Lower leg skin (tissue), 4 donors: ENCODE data around the gene ZDHHC23. TPM values are rescaled to one million over a fixed set of nuclear protein-coding genes. Genes with fewer than 3 reads are reported as not detected.

Experiments used
- DNase-seq, 2 donors: peaks; one replicate each; pipeline ENCODE4 v3.0.0-alpha.2; 2019; ENCODE audit warnings: low spot score in 2 of 2
- H3K4me3 ChIP-seq: fragments of 200-600 bp; sonication (generic); 2 replicates; pipeline ENCODE4 v1.5.1; 2017; ENCODE audit warnings: mild to moderate bottlenecking, low read depth; ENCODE audit not compliant: poor library complexity, severe bottlenecking
- CTCF ChIP-seq, 3 donors: fragments of 450-650 bp; IDR thresholded peaks; one replicate each; pipeline ENCODE4 v1.5.1; 2016; ENCODE audit warnings: antibody characterized with exemption in 3 of 3, mild to moderate bottlenecking in 3 of 3, moderate library complexity in 2 of 3
- POLR2A ChIP-seq, 2 donors: fragments of 450-650 bp; IDR thresholded peaks; one replicate each; pipeline ENCODE4 v1.6.1; 2016 to 2017; ENCODE audit warnings: antibody characterized with exemption in 2 of 2, mild to moderate bottlenecking in 1 of 2, moderate library complexity in 1 of 2
- WGBS, 2 donors: methylation state at CpG; one replicate each; pipeline ENCODE4 v1.1.5; 2018; 5-methylcytosine and 5-hydroxymethylcytosine counted together
- intact Hi-C: fragments of 100-400 bp; cut with DNase I; formaldehyde crosslinking; loops from one replicate; pipeline ENCODE4 v1.15.0; 2023; ENCODE audit warnings: low total_unique reads
- total RNA-seq, 4 donors: library from RNA; depleted of rRNA; stranded (reverse); fragments of >200 nt; gene quantifications; one replicate each; pipeline ENCODE4 v1.1.0, GENCODE V29; 2016

Gene ZDHHC23
- total RNA-seq, 4 donors from 2014 or later = 5.8 to 16.5 (median 13.7) TPM

DNA sequence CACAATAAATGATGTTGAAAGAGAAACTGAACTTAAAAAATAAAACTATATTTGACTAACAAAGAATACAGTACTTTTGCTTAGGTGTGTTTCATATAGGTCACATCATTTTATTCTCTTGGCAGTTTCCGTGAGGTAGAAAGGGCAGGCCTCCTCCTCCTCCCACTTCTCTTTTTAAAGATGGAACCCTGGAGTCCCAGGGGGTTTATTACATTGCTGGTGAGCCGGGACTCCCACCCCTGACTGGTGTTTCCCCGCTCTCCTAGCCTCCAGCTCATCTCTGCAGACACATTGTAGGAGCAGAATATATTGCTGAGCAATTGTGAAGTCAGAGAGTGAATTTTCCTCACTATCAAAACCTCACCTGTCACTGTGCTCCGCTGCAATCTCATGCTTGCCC is 30.0 kb downstream of the ZDHHC23 start:
- H3K4me3 ChIP-seq = no peak overlapping the region
- no peak for DNase-seq
- TF ChIP-seq CTCF (IDR thresholded peaks at IDR 0.05) = no peak
- no peak for TF ChIP-seq POLR2A (IDR thresholded peaks at IDR 0.05)
- intact Hi-C loops = no loop called here
- WGBS, 2 donors = 94 to 96% methylated on average over 4 of the region's 4 CpGs

DNA sequence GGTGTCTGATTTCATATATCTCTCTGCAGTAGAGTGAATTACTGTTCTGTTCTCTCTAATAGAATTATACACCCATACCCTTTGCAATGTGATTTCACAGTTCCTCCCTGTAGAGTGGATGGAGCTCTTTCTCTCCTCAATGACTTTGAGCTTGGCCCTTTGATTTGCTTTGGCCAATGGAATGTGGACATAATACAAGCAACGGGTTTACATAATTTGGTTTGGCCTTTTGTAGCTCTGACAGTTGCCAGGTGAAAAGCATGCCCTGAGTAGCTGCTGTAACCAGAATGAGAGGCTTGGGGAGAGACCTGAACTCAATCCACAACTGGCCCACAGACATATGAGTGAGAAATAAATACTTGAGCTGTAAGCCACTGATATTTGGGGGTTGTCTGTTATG is 32.1 kb downstream of the ZDHHC23 start:
- no peak for DNase-seq
- H3K4me3 ChIP-seq = no peak overlapping the region
- intact Hi-C loops = no loop called here
- WGBS, 2 donors = 93 to 94% methylated on average over 1 of the region's 1 CpG
- TF ChIP-seq POLR2A (IDR thresholded peaks at IDR 0.05) = no peak
- TF ChIP-seq CTCF (IDR thresholded peaks at IDR 0.05) = no peak

GRCh38 chr3:113981803-113982202 is 34.0 kb downstream of the ZDHHC23 start:
- intact Hi-C loops = no loop called here
- TF ChIP-seq POLR2A (IDR thresholded peaks at IDR 0.05) (no peak), CTCF (IDR thresholded peaks at IDR 0.05) (no peak)
- DNase-seq = no peak
- H3K4me3 ChIP-seq = no peak overlapping the region

GRCh38 chr3:113983544-113983943 is 35.7 kb downstream of the ZDHHC23 start:
- H3K4me3 ChIP-seq = no peak overlapping the region
- TF ChIP-seq POLR2A (IDR thresholded peaks at IDR 0.05) (no peak), CTCF (IDR thresholded peaks at IDR 0.05) (no peak)
- 95 to 97% methylated on average over 3 of the region's 3 CpGs for WGBS, 2 donors
- DNase-seq = no peak
- intact Hi-C loops = no loop called here

GRCh38 chr3:113985541-113985940 is 37.7 kb downstream of the ZDHHC23 start:
- 50 to 62% methylated on average over 4 of the region's 4 CpGs for WGBS, 2 donors
- intact Hi-C loops = no loop called here

More at GRCh38 chr3:113985541-113985940, 37.7 kb downstream of the ZDHHC23 start:
- DNase-seq = no peak
- H3K4me3 ChIP-seq = no peak overlapping the region
- no peak for TF ChIP-seq CTCF (IDR thresholded peaks at IDR 0.05)
- TF ChIP-seq POLR2A (IDR thresholded peaks at IDR 0.05) = no peak
